GM21717 (cell line): ENCODE data around the gene CDKAL1.
"Not testable (repeated sequence)": the region's sequence is repeated elsewhere in the genome, so short reads cannot be mapped to it uniquely, and the experiment has no call there.

ENCODE experiments used
- ATAC-seq: cut with Tn5 transposase; IDR thresholded peaks from one replicate; pipeline ENCODE4 v1.9.1; 2021; ENCODE audit warnings: mild to moderate bottlenecking, moderate library complexity; ENCODE audit not compliant: unreplicated experiment

The CDKAL1 gene

DNA sequence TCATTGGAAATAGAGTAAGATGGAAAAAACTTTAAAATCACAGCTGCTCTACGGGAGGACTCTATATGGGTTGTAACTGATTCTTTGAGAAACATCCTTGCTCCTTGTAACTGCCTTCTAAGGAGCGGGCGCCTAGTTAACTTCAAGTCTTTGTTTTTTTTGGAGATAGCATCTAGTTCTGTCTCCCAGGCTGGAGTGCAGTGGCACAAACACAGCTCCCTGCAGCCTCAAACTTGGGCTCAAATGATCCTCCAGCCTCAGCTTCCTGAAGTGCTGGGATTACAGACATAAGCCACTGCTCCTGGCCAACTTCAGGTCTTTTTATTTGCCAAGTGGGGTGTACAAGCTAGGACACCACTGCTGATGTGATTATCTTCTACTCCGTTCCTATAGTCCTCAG lies 552.9 kb downstream of the CDKAL1 start:
- ATAC-seq: no peak

DNA sequence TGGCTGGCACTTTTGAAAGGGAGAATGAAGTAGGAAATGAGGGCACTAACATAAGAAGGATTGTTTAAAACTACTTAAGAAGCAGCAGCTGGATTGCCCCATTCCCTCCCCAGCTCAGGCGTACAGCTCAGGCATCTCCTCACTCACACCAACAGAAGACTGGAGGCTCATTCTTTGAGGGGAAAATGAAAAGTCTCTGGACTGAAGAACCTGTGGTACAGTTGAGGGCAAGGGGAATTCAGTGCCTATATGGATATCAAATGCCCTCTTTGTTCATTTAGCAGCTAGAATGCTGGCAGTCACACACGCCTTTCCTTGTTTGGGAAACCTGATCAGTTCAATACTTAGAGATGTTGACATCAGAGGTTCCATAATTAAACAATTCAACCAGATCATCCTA lies 557.2 kb downstream of the CDKAL1 start:
- no peak for ATAC-seq

DNA sequence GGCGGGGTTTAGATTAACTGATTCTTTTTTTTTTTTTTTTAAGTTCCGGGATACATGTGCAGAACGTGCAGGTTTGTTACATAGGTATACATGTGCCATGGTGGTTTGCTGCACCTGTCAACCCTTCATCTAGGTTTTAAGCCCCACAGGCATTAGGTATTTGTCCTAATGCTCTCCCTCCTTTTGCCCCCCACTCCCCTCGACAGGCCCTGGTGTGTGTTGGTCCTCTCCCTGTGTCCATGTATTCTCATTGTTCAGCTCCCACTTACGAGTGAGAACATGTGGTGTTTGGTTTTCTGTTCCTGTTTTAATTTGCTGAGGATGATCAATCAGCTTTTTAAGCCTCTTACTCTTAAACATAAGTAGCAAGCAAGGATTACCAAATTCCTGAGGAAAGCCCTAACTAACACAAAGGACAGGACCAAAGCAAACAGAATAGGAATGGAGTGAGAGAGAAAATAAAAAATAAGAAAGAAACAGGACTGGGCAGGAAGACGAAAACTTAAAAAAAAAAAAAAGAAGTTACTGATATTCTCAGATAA lies 558.0 kb downstream of the CDKAL1 start:
- not testable (repeated sequence) for ATAC-seq

GRCh38 chr6:21095462-21095861 lies 561.2 kb downstream of the CDKAL1 start:
- no peak for ATAC-seq

DNA sequence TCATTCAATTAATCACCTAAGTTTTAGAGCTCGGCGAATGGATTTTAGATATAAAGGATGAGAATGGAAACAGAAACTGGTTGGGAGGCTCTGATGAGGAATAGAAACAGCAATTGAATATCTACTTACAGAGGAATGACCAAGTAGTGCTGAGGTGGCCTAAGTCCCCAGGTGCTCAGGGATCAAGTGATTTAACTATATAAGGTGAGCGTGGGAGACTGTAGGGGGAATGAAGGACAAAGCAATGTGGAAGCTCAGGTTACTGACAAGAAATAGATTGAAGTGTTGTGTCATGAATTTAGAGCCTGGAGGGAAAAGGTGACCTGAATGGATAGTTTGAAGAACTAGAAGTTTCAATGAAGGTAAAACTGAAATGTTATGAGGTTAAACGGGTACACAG lies 563.9 kb downstream of the CDKAL1 start:
- ATAC-seq: no peak

GRCh38 chr6:21098744-21099143 lies 564.5 kb downstream of the CDKAL1 start:
- no peak for ATAC-seq

DNA sequence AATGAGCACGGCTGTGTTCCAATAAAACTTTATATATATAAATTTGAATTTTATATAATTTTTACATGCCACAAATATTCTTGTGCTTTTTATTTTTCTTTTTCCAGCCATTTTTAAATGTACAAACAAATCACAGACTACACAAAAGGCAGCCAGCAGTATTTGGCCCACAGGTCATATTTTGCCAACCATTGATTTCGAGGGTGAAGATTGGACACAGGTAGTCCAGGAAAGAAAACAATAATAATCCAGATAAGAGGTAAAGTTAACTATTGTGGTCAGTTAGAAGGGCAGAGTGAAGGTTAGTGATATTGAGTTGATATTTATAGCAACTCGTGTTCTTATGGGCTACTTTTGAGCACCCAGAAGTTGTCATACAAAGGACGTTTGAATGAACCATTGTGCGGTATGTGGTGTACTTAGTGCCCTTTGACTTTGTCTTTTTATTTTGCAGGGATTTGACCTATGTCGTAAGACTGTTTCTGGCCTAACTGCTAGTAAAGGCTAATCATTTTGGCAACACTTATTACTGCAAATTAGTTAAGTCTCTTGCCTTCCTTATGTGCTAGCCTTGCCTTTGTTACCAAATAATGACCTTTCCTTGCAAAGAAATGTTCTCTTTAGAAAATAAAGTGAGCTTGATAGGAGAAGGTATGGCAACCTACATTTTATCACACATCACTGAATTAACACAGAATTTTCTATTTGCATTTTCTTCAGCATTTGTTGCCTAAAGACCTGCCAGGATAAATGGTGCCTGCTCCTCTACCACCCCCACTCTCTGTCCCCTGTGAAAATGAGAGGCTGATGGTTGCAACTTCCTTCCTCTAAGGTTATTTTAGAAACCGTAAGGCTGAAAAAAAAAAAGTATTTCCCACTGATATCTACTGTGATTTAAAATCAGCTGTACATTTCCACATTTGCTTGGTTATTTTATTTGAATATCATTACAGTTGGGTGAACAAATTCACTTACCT lies 565.4 kb downstream of the CDKAL1 start:
- no peak for ATAC-seq

DNA sequence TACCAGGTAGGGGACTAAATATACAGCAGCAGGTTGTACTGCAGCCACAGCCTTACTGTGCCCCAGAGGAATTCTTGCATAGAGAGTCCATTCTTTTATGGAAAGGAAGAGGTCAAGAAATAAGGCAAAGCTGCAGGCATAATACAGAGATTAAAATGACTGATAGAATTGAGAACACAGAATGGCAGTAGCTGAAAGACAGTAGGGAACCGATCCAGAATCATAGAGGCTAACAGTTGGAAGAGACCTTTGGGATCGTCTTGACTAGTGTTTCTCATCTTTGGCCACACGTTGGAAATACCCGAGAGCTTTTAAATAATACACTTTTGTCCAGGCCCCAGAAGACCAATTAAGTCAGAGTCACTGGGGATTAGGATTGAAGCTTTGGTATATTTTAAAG lies 566.7 kb downstream of the CDKAL1 start:
- no peak for ATAC-seq

- ATAC-seq: no peak
Observed at GRCh38 chr6:21101694-21102093, 567.4 kb downstream of the CDKAL1 start.

DNA sequence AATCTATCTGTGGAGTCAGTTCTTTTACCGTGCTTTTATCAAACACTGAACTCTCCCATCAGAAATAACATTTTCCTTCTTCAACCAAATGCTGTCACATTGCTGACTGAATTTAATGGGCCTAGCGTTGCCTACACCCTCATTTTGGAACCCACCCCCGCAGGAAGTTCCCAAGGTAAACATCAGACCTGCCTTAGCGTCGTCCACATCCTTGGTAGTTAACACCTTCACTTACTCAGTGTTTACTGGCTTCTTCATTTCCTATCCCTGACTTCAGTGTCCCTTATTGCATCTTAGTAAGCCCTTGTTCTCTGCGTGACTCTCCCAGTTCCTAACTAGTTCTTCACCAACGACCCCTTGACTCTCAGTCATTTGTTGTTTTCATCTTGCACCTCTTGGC lies 567.9 kb downstream of the CDKAL1 start:
- ATAC-seq: no peak

DNA sequence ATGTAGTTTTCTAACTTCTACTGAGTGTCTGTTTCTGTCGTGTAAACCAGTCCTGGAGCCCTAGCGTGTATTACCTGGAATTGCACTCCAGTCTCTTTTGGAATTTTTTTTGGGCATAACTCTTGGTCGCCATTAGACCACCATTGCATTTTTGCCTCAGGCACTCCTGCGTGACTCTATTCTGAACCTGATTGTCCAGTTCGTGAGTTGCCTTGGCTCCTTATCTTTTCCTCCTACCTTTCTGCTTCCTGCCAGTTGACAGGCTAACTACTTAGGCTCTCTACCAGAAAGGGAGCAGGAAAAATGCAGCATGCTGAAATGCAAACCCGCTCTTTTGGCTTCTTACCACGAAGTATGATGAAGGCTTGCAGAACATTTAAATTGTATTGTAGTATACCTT lies 568.4 kb downstream of the CDKAL1 start:
- ATAC-seq: no peak

DNA sequence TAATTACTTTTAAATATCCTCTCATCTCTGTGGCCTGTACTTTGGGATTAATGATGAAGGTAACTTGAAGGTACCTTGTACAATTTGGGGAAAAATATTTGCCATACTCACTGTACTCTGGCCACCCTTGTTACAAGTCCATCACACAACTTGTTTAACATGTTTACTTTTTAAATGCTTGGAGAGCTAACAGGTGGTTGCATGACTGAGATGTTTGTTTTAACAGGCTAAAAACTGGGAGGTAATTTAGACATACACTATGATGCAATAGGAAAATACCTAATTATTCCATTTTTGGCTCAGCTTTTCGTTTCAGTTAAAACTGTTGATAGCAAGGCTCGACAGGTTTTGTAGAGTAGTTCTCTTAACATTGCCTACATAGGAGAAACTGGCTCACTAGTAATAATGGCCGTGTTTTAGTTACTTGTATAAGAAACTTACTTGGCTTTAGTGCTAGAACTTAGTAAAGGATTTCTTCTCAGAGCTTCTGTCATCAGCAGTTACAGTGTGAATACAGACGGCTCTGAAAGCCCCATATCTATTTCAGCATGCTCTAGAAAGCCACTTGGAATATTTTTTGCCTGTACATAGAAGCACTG lies 569.5 kb downstream of the CDKAL1 start:
- ATAC-seq: no peak

DNA sequence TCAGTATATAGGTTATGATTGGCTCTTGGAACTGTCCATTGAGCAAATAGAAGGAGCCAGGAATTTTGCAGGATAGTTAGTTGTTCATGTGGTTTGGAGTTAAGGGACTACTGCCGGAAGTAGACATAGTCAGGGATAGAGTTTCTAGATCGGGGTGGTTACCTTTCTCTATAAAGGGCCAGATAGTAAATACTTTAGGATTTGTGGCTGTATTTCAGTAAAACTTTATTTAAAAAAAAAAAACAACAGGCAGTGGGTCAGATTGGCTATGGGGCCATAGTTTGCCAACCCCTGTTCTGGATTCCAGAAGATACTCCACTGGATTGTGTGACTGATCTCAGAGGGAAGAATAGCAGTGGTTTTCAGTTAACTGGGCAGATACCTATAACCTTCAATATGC lies 570.0 kb downstream of the CDKAL1 start:
- ATAC-seq: no peak

GRCh38 chr6:21107796-21108195 lies 573.5 kb downstream of the CDKAL1 start:
- no peak for ATAC-seq

DNA sequence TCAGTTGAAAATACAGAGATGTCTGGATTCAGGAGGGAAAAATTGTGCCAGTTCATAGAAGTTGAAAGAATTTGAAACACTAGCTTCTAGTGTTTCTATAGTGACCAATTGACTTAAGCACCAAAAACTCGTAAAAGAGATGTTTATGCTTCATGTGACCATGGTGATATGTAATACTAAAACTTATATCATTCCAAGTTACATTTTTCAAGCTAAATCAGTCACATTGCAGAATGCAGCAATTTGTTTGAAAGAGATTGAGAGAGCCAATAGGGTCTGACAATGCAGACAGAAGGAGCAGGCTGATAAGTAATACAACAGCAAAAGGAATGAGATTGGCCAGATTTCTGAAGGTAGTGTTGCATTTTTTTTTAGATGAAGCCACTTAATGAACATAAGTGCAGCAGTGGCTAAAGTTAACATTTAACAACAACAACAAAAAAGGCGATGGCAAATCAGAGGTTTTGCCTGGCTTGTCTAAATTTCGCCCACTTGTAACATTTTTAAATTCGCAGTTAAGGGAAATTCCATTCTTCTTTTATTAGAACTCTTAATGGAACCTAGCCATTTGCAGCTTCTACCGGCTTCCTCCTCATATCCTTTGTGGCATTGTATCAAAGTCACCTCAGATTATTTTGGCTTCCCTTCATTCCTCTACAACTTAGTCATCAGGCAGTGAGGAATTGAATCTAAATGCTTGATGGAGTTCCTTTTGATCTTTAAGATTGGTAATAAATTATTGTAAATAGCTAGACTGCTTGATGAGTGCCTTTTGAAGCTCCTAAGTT lies 575.3 kb downstream of the CDKAL1 start:
- ATAC-seq: no peak

- no peak for ATAC-seq
Observed at GRCh38 chr6:21110684-21111083, 576.4 kb downstream of the CDKAL1 start.

DNA sequence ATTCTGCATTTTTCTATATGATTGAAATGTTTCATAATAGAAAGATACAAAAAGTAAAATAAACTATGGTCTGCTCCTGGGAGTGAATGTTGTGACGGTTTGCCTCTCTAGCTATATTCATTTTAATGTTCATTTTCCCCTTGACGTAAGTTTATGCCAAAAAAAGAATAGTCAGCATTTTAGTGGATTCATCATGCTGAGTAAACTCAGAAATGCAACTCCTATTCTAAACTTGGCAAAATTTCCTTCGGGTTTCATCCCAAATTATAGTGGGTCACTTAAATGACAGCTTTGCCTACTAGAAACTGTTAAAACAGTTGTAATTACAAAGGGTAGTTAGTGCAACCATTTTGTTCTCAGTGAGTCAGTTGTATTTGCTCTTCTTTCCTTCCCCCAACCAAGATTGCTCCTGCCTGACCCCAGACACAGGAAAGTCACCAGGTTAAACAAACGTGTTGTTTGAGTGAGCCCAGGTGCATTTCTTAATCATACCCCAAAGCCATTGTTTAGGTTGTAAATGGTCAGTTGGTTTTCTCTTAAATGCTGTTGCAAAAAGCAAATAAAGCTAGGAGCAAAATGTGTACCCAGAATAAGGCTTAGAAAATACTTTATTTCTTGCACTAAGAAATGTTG lies 577.0 kb downstream of the CDKAL1 start:
- ATAC-seq: no peak

GRCh38 chr6:21115111-21115510 lies 580.9 kb downstream of the CDKAL1 start:
- ATAC-seq: no peak

DNA sequence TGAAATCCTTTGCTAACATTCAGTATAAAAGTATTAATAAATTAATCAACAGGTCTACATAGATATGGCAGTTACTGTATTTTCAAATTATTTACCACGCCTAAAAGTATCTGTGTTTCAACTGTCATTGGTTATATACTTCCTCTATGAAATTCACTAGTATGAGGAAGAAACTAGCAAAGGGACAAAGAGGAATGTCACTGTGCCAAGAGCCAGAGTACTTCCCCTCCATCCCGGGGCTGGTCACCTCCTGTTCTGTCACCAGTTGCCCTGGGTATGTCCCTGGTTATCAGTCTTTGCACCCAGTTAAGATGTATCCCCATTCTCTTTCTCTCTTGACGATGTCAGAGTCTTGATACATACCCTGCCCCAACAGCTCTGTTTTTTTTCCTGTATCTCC lies 582.5 kb downstream of the CDKAL1 start:
- no peak for ATAC-seq

DNA sequence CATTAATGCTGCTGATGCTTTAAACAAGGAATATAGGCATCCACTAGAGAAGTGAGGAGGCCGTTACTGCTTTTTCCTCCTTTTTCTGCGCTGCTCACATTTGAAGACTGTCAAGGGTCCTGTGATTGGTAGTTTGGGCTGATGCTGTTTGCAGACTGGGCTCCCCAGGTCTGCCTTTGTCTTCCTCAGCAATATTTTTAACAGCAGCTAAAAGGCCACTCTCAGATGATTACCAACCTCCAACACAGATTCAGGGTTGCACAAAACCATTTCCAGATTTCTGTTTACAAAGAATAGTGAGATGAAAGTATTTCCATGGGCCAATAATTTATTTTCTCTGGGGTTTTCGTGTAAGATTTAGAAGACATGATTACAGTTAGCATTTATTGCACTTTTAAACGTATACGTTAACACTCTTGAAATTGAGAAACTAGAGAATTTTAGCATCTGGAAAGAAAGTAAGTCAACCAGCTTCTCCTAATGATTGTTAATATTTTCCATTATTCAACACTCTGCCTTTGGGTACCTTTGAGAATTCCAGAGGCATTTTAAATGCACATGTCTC lies 584.0 kb downstream of the CDKAL1 start:
- no peak for ATAC-seq
